Measurements from ENCODE around the gene NOPCHAP1.

- TF ChIP-seq EZH2 (IDR thresholded peaks at IDR 0.05; ENCODE audit: low read length) = no peak
- TF ChIP-seq, protein P1, sequence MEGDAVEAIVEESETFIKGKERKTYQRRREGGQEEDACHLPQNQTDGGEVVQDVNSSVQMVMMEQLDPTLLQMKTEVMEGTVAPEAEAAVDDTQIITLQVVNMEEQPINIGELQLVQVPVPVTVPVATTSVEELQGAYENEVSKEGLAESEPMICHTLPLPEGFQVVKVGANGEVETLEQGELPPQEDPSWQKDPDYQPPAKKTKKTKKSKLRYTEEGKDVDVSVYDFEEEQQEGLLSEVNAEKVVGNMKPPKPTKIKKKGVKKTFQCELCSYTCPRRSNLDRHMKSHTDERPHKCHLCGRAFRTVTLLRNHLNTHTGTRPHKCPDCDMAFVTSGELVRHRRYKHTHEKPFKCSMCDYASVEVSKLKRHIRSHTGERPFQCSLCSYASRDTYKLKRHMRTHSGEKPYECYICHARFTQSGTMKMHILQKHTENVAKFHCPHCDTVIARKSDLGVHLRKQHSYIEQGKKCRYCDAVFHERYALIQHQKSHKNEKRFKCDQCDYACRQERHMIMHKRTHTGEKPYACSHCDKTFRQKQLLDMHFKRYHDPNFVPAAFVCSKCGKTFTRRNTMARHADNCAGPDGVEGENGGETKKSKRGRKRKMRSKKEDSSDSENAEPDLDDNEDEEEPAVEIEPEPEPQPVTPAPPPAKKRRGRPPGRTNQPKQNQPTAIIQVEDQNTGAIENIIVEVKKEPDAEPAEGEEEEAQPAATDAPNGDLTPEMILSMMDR (optimal IDR thresholded peaks at IDR 0.05 in 1 of 3, IDR thresholded peaks at IDR 0.05 in 1 of 3, conservative IDR thresholded peaks at IDR 0.05 in 1 of 3; ENCODE audit: extremely low read depth in 1 of 3, insufficient read depth in 2 of 3, low read length in 3 of 3) = no peak
These were observed 34.3 kb downstream of the NOPCHAP1 start for GRCh38 chr12:105020241-105020962.

All from keratinocyte (primary cell).